ENCODE measurements around the gene KCNN1. TPM values are rescaled to one million over a fixed set of nuclear protein-coding genes. Genes with fewer than 3 reads are reported as not detected.
A peak's percentile ranks its signal among the peaks of the same experiment; 100 is the strongest.

Gene KCNN1
- total and polyA plus RNA-seq, 2 experiments from 2014 or later = 26.7 to 28.0 TPM

- no peaks in the 10 kb centered on the region for H3K36me3 ChIP-seq
- H3K9me3 ChIP-seq (ENCODE audit: low read depth) = no peaks in the 10 kb centered on the region
- no peak overlapping the region for H3K4me3 ChIP-seq
- no peak overlapping the region for H3K27ac ChIP-seq
- no peak for DNase-seq (ENCODE audit: low read depth in 1 of 2, low spot score in 1 of 2)
- TF ChIP-seq CTCF (IDR thresholded peaks at IDR 0.05; ENCODE audit: low read depth, low read length) = no peak
- peaks cover 4% of the 10 kb centered on the region for H3K4me1 ChIP-seq (ENCODE audit: low read depth)
- no peaks in the 10 kb centered on the region for H3K27me3 ChIP-seq
Measured at GRCh38 chr19:17965370-17966128, 1.4 kb upstream of the KCNN1 start.

- Histone ChIP-seq H3K4me3 (no peak overlapping the region), H3K36me3 (no peaks in the 10 kb centered on the region), H3K27ac (no peak overlapping the region), H3K27me3 (no peaks in the 10 kb centered on the region), H3K9me3 (ENCODE audit: low read depth) (no peaks in the 10 kb centered on the region), H3K4me1 (ENCODE audit: low read depth) (peaks cover 4% of the 10 kb centered on the region)
- DNase-seq (ENCODE audit: low read depth in 1 of 2, low spot score in 1 of 2) = no peak
- no peak for TF ChIP-seq CTCF (IDR thresholded peaks at IDR 0.05; ENCODE audit: low read depth, low read length)
Measured at GRCh38 chr19:17966129-17966483, 801 bp upstream of the KCNN1 start.

GRCh38 chr19:17967257-17968051 is 547 bp downstream of the KCNN1 start:
- no peak for TF ChIP-seq CTCF (IDR thresholded peaks at IDR 0.05; ENCODE audit: low read depth, low read length)
- peak overlapping the region; percentile 26 for H3K4me3 ChIP-seq
- H3K27ac ChIP-seq = no peak overlapping the region
- no peaks in the 10 kb centered on the region for H3K36me3 ChIP-seq
- H3K9me3 ChIP-seq (ENCODE audit: low read depth) = no peaks in the 10 kb centered on the region
- no peaks in the 10 kb centered on the region for H3K27me3 ChIP-seq
- no peak for DNase-seq (ENCODE audit: low read depth in 1 of 2, low spot score in 1 of 2)
- peaks cover 4% of the 10 kb centered on the region for H3K4me1 ChIP-seq (ENCODE audit: low read depth)

GRCh38 chr19:17968362-17968761 is 1.5 kb downstream of the KCNN1 start:
- H3K27me3 ChIP-seq = no peaks in the 10 kb centered on the region
- H3K9me3 ChIP-seq (ENCODE audit: low read depth) = no peaks in the 10 kb centered on the region
- H3K36me3 ChIP-seq = no peaks in the 10 kb centered on the region
- H3K27ac ChIP-seq = no peak overlapping the region
- no peak for TF ChIP-seq CTCF (IDR thresholded peaks at IDR 0.05; ENCODE audit: low read depth, low read length)
- H3K4me1 ChIP-seq (ENCODE audit: low read depth) = peaks cover 4% of the 10 kb centered on the region
- H3K4me3 ChIP-seq = no peak overlapping the region
- no peak for DNase-seq (ENCODE audit: low read depth in 1 of 2, low spot score in 1 of 2)

- DNase-seq (ENCODE audit: low read depth in 1 of 2, low spot score in 1 of 2) = no peak
- H3K4me1 ChIP-seq (ENCODE audit: low read depth) = peaks cover 4% of the 10 kb centered on the region
- no peak overlapping the region for H3K4me3 ChIP-seq
- no peaks in the 10 kb centered on the region for H3K36me3 ChIP-seq
- no peak overlapping the region for H3K27ac ChIP-seq
- TF ChIP-seq CTCF (IDR thresholded peaks at IDR 0.05; ENCODE audit: low read depth, low read length) = no peak
- no peaks in the 10 kb centered on the region for H3K27me3 ChIP-seq
- H3K9me3 ChIP-seq (ENCODE audit: low read depth) = no peaks in the 10 kb centered on the region
Measured at GRCh38 chr19:17969096-17969792, 2.3 kb downstream of the KCNN1 start.
